Activated B cell treated with CpG ODN at 0.5 μM for 24 hours (primary cell): ENCODE results near the gene ENTPD1. TPM values are rescaled to one million over a fixed set of nuclear protein-coding genes. Genes with fewer than 3 reads are reported as not detected.

Experiments used
- ATAC-seq: fragments of 200-7000 bp; cut with Tn5 transposase; one replicate; pipeline ENCODE4 v1.10.0; 2021; ENCODE audit warnings: low read depth, mild to moderate bottlenecking, moderate library complexity
- CTCF ChIA-PET: fragments of 350-600 bp; sonication (Branson Sonifier 250); formaldehyde crosslinking; loops from one replicate; lab custom pipeline; 2021; ENCODE audit warnings: antibody characterized with exemption; lab: Charles Lee
- POLR2A ChIA-PET: fragments of 350-600 bp; sonication (Branson Sonifier 250); formaldehyde crosslinking; loops from one replicate; lab custom pipeline; 2021; ENCODE audit warnings: antibody characterized with exemption; lab: Charles Lee
- DNase-seq: peaks from one replicate; pipeline ENCODE4 v3.0.0; 2022
- H3K27ac Mint-ChIP-seq: one replicate; pipeline ENCODE4 v1.8.0; 2020; ENCODE audit warnings: mixed read lengths
- H3K27me3 Mint-ChIP-seq: one replicate; pipeline ENCODE4 v1.8.0; 2021; ENCODE audit warnings: mixed read lengths
- H3K36me3 Mint-ChIP-seq: one replicate; pipeline ENCODE4 v1.8.0; 2021; ENCODE audit warnings: low read depth, mixed read lengths
- H3K4me1 Mint-ChIP-seq: one replicate; pipeline ENCODE4 v1.8.0; 2021; ENCODE audit warnings: mixed read lengths
- H3K4me3 Mint-ChIP-seq: one replicate; pipeline ENCODE4 v1.8.0; 2020; ENCODE audit warnings: mild to moderate bottlenecking, mixed read lengths
- H3K9me3 Mint-ChIP-seq: one replicate; pipeline ENCODE4 v1.8.0; 2020; ENCODE audit warnings: mixed read lengths
- CTCF ChIP-seq: fragments of 200-600 bp; IDR thresholded peaks from one replicate; pipeline ENCODE4 v1.8.0; 2022; ENCODE audit warnings: antibody characterized with exemption, mild to moderate bottlenecking
- intact Hi-C: fragments of 100-400 bp; cut with micrococcal nuclease; formaldehyde crosslinking; loops from one replicate; pipeline ENCODE4 v1.15.1; 2024
- total RNA-seq: library from RNA; stranded (reverse); gene quantifications from 2 replicates; pipeline ENCODE4 v1.2.3, GENCODE V29; 2022

Gene ENTPD1
- total RNA-seq, 1 donor from 2014 or later = 187 TPM

GRCh38 chr10:95809370-95810197 lies 53.6 kb downstream of the ENTPD1 start:
- no peak overlapping the region for H3K4me3 Mint-ChIP-seq
- CTCF ChIA-PET = no interaction called here
- peaks cover 41% of the 10 kb centered on the region for H3K36me3 Mint-ChIP-seq
- H3K9me3 Mint-ChIP-seq = no peaks in the 10 kb centered on the region
- intact Hi-C loops = no loop called here
- no peak for TF ChIP-seq CTCF
- no peak overlapping the region for H3K27ac Mint-ChIP-seq
- no peak for ATAC-seq
- peaks cover 78% of the 10 kb centered on the region for H3K4me1 Mint-ChIP-seq
- POLR2A ChIA-PET = no interaction called here
- no peaks in the 10 kb centered on the region for H3K27me3 Mint-ChIP-seq
- DNase-seq = no peak

GRCh38 chr10:95810198-95810976 lies 54.4 kb downstream of the ENTPD1 start:
- H3K36me3 Mint-ChIP-seq = peaks cover 41% of the 10 kb centered on the region
- intact Hi-C loops = no loop called here
- peaks cover 78% of the 10 kb centered on the region for H3K4me1 Mint-ChIP-seq
- peak overlapping the region; percentile 80 for H3K27ac Mint-ChIP-seq
- POLR2A ChIA-PET = interaction anchor here (0.8 to 2.0 kb wide), 8 partner anchors 9 to 69 kb away, joined by 3 to 7 read pairs (median 4); partner anchors contain the start of gene ENTPD1
- no peaks in the 10 kb centered on the region for H3K27me3 Mint-ChIP-seq
- no peaks in the 10 kb centered on the region for H3K9me3 Mint-ChIP-seq
- no peak for TF ChIP-seq CTCF
- no peak for DNase-seq
- no peak overlapping the region for H3K4me3 Mint-ChIP-seq
- peak; percentile 63 for ATAC-seq
- CTCF ChIA-PET = interaction anchor here (1.2 to 2.0 kb wide), 2 partner anchors 17 to 117 kb away, joined by 3 to 6 read pairs; partner anchors contain the start of gene TCTN3

- ChIA-PET POLR2A (interaction anchor here (0.6 kb wide), 1 partner anchor 118 kb away, joined by 3 read pairs; no protein-coding TSS in a partner anchor), CTCF (interaction anchor here (1.3 kb wide), 1 partner anchor 52 kb away, joined by 3 read pairs; no protein-coding TSS in a partner anchor)
- Mint-ChIP-seq H3K4me3 (no peak overlapping the region), H3K4me1 (peaks cover 75% of the 10 kb centered on the region), H3K36me3 (peaks cover 57% of the 10 kb centered on the region), H3K27me3 (no peaks in the 10 kb centered on the region), H3K9me3 (peaks cover 2% of the 10 kb centered on the region), H3K27ac (peak overlapping the region; percentile 24)
- intact Hi-C loops = loop anchor here (1.0 kb wide), 1 partner anchor 12 kb away; no protein-coding TSS in a partner anchor
- ATAC-seq = no peak
- DNase-seq = no peak
- TF ChIP-seq CTCF = no peak
These were observed 57.2 kb downstream of the ENTPD1 start for GRCh38 chr10:95813054-95813685.

- peak overlapping the region; percentile 37 for H3K4me3 Mint-ChIP-seq
- intact Hi-C loops = no loop called here
- peak overlapping the region; percentile 67 for H3K27ac Mint-ChIP-seq
- H3K9me3 Mint-ChIP-seq = peaks cover 2% of the 10 kb centered on the region
- peaks cover 55% of the 10 kb centered on the region for H3K36me3 Mint-ChIP-seq
- DNase-seq = no peak
- ATAC-seq = no peak
- H3K4me1 Mint-ChIP-seq = peaks cover 79% of the 10 kb centered on the region
- no peak for TF ChIP-seq CTCF
- ChIA-PET POLR2A (interaction anchor here (0.5 to 3.0 kb wide), 7 partner anchors 16 to 119 kb away, joined by 3 to 15 read pairs (median 6); no protein-coding TSS in a partner anchor), CTCF (interaction anchor here (0.6 to 1.8 kb wide), 3 partner anchors 25 to 120 kb away, joined by 3 to 7 read pairs (median 3); partner anchors contain the start of gene TCTN3)
- no peaks in the 10 kb centered on the region for H3K27me3 Mint-ChIP-seq
These were observed 58.2 kb downstream of the ENTPD1 start for GRCh38 chr10:95814011-95814727.
